Measurements from ENCODE around the gene PTPRD. TPM values are rescaled to one million over a fixed set of nuclear protein-coding genes. Genes with fewer than 3 reads are reported as not detected.

The PTPRD gene
- total RNA-seq, 4 donors from 2014 or later = 85.8 to 169 (median 135) TPM

- H3K9me3 ChIP-seq = peaks cover 0 to 9% (median 0%) of the 10 kb centered on the region in 4 donors
- no peaks in the 10 kb centered on the region for H3K27me3 ChIP-seq
- H3K4me3 ChIP-seq = no peak overlapping the region
- DNase-seq = no peak
- TF ChIP-seq POLR2A (IDR thresholded peaks at IDR 0.05) (no peak), CTCF (IDR thresholded peaks at IDR 0.05) (no peak)
- H3K27ac ChIP-seq = no peak overlapping the region
- no peaks in the 10 kb centered on the region for H3K36me3 ChIP-seq
- H3K4me1 ChIP-seq = no peaks in the 10 kb centered on the region
Measured at GRCh38 chr9:9494336-9494735, 1118.5 kb downstream of the PTPRD start.

- Histone ChIP-seq H3K4me3 (no peak overlapping the region), H3K27me3 (no peaks in the 10 kb centered on the region), H3K36me3 (no peaks in the 10 kb centered on the region), H3K4me1 (no peaks in the 10 kb centered on the region), H3K9me3 (peaks cover 0 to 9% (median 0%) of the 10 kb centered on the region in 4 donors), H3K27ac (no peak overlapping the region)
- TF ChIP-seq CTCF (IDR thresholded peaks at IDR 0.05) (no peak), POLR2A (IDR thresholded peaks at IDR 0.05) (no peak)
- no peak for DNase-seq
Measured at GRCh38 chr9:9492506-9492905, 1120.3 kb downstream of the PTPRD start.

- no peaks in the 10 kb centered on the region for H3K4me1 ChIP-seq
- no peaks in the 10 kb centered on the region for H3K36me3 ChIP-seq
- no peak for TF ChIP-seq CTCF (IDR thresholded peaks at IDR 0.05)
- TF ChIP-seq POLR2A (IDR thresholded peaks at IDR 0.05) = no peak
- no peaks in the 10 kb centered on the region for H3K27me3 ChIP-seq
- no peaks in the 10 kb centered on the region for H3K9me3 ChIP-seq
- no peak overlapping the region for H3K27ac ChIP-seq
- no peak overlapping the region for H3K4me3 ChIP-seq
- no peak for DNase-seq
Measured at GRCh38 chr9:9489183-9489582, 1123.6 kb downstream of the PTPRD start.

GRCh38 chr9:9483175-9483574 is 1129.6 kb downstream of the PTPRD start:
- no peaks in the 10 kb centered on the region for H3K27me3 ChIP-seq
- H3K9me3 ChIP-seq = no peaks in the 10 kb centered on the region
- TF ChIP-seq CTCF (IDR thresholded peaks at IDR 0.05) = no peak
- TF ChIP-seq POLR2A (IDR thresholded peaks at IDR 0.05) = no peak
- H3K36me3 ChIP-seq = no peaks in the 10 kb centered on the region
- no peak overlapping the region for H3K4me3 ChIP-seq
- no peak overlapping the region for H3K27ac ChIP-seq
- no peaks in the 10 kb centered on the region for H3K4me1 ChIP-seq
- no peak for DNase-seq

- no peak overlapping the region for H3K27ac ChIP-seq
Measured at GRCh38 chr9:9478741-9479140, 1134.1 kb downstream of the PTPRD start.

More at GRCh38 chr9:9478741-9479140, 1134.1 kb downstream of the PTPRD start:
- H3K36me3 ChIP-seq = no peaks in the 10 kb centered on the region
- H3K4me1 ChIP-seq = no peaks in the 10 kb centered on the region
- no peak for TF ChIP-seq POLR2A (IDR thresholded peaks at IDR 0.05)
- no peak for TF ChIP-seq CTCF (IDR thresholded peaks at IDR 0.05)
- no peaks in the 10 kb centered on the region for H3K27me3 ChIP-seq
- H3K9me3 ChIP-seq = no peaks in the 10 kb centered on the region
- H3K4me3 ChIP-seq = no peak overlapping the region
- DNase-seq = no peak

Data from Peyer's patch (tissue), 4 donors.